GM12864 (cell line): ENCODE data around the gene DCLK1.

Experiments used
- DNase-seq: peaks from one replicate; pipeline ENCODE4 v3.0.0-alpha.2; 2011; ENCODE audit warnings: low read depth
- H3K4me3 ChIP-seq: 2 replicates; pipeline ENCODE4 v1.5.1; 2011; ENCODE audit warnings: mild to moderate bottlenecking, low read depth, low read length, control low read depth
- CTCF ChIP-seq: IDR thresholded peaks from 2 replicates; pipeline ENCODE4 v1.5.1; 2011; ENCODE audit warnings: low read depth, mild to moderate bottlenecking, moderate library complexity, low read length, control low read depth, inconsistent platforms; ENCODE audit errors: missing control alignments

DCLK1 gene

DNA sequence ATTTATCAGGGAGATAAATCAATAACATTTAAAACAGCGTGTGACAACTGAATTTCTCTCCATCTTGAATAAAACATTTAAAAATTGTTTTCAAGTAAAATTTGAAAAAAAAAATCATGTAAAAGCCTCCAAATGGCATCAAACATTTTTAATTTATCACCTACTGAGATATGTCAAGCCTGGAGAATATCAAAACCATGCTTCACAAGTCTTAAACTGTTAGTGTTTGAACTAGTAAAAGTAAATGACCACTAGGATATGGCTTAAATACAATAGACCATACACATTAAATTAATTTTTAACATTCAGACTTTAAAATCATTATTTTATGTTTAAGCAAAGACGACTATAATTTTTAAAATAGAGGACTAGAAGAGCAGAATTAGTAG, 281.9 kb downstream of the DCLK1 start:
- TF ChIP-seq CTCF: no peak
- no peak overlapping the region for H3K4me3 ChIP-seq
- no peak for DNase-seq

DNA sequence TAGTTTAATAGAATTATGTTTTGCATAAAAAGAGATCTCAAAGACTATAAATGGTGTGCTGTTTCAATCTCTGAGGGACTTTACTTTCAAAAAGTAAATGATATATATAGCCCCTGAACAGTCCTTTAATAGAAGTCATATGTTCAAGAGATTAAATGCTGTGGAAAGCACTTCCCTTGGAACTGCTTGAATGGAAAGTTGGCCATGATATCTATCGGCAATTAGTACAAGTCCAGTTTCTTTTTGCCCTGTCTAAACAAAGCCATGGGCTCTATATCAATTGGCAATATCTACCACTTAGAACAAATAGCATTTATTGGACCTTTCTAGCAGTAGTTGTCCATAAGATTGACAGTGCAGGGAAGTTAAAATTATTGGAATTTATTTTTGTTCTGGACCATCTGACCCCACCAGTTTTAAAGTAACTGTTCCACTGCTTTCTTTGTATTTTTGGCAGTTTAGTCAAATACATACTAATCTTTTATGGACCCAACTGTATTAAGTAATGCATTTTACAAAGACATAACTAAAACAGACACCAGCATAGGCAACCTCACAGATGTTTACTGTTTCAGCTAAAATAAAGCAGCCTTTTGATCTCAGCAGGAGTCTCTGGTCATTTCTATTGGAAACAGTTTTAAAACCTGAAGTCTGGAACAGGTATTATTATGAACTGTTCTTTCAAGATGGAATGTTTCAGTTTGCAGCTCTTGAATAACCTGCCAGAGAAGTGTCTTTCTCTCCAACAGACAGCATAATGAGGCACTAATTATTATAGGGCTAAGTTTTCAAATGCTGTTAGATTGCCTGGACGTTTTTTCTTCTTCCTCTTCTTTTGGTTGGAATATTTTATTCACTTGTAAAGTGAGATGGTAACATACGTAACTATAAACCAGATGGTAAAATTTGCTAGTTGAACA, 282.6 kb downstream of the DCLK1 start:
- no peak for TF ChIP-seq CTCF
- no peak overlapping the region for H3K4me3 ChIP-seq
- no peak for DNase-seq

DNA sequence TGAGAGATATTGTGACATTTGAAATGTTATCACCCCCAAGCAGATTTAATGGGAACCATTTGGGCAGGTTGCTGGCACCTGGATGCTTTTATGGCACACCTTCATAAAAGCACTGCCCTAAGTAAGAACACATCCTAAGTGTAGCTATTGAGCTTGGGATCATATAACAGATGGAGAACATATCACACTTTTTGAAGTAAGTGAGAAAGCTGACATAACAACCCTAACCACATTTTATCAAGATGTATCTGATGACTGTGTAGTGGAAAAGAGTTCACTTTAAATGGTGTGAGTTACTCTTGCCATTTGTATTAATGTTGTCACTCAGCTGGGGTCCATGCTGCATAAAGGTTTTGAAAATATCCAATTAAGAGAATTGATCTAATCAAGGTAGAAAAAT, 287.9 kb downstream of the DCLK1 start:
- no peak overlapping the region for H3K4me3 ChIP-seq
- DNase-seq: no peak
- no peak for TF ChIP-seq CTCF

- DNase-seq: no peak
- H3K4me3 ChIP-seq: no peak overlapping the region
- no peak for TF ChIP-seq CTCF
Observed at GRCh38 chr13:35841060-35841521, 290.1 kb downstream of the DCLK1 start.

GRCh38 chr13:35839806-35840205, 291.4 kb downstream of the DCLK1 start:
- TF ChIP-seq CTCF: no peak
- no peak overlapping the region for H3K4me3 ChIP-seq
- DNase-seq: no peak

- no peak for TF ChIP-seq CTCF
- no peak overlapping the region for H3K4me3 ChIP-seq
- no peak for DNase-seq
Observed at GRCh38 chr13:35838356-35838755, 292.8 kb downstream of the DCLK1 start.

DNA sequence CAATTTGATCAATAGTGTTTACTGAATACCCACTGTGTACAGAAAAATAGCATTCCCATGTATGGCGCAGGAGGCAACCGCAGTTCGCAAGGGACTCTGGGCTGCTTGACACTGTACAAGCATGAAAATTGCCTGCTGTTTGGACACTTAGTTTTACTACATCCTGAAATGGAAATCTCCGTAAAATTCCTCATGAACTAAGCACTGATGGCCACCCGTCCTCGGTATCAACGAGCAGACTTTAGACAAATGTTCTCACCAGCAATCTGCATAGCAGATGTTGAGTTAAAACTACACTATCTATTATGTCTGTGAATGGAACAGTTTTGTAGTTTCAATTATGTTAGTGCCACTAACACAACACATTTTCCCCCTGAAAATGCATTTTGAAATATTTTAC, 294.7 kb downstream of the DCLK1 start:
- no peak for TF ChIP-seq CTCF
- no peak overlapping the region for H3K4me3 ChIP-seq
- no peak for DNase-seq
